Prostate gland (tissue), 2 donors: ENCODE results near the gene SEZ6L. TPM values are rescaled to one million over a fixed set of nuclear protein-coding genes. Genes with fewer than 3 reads are reported as not detected.

ENCODE experiments used
- DNase-seq: peaks from one replicate; pipeline ENCODE4 v3.0.0-alpha.2; 2019; ENCODE audit warnings: low spot score
- H3K27ac ChIP-seq, 2 donors: fragments of 200-600 bp; sonication (generic); 2 replicates each; pipeline ENCODE4 v1.5.1; 2017 to 2019
- H3K27me3 ChIP-seq: fragments of 200-600 bp; sonication (generic); replicated peaks from 2 replicates; pipeline ENCODE4 v1.5.1; 2019; ENCODE audit not compliant: insufficient read depth
- H3K36me3 ChIP-seq, 2 donors: fragments of 200-600 bp; sonication (generic); 1 replicate in 1 of 2; 2 replicates in 1 of 2; pipeline versions ENCODE4 v1.5.1 to v1.8.1; 2017 to 2019
- H3K4me1 ChIP-seq: fragments of 200-600 bp; sonication (generic); replicated peaks from 2 replicates; pipeline ENCODE4 v1.5.1; 2019
- H3K4me3 ChIP-seq, 2 donors: fragments of 200-600 bp; sonication (generic); 2 replicates each; pipeline ENCODE4 v1.5.1; 2017 to 2019
- H3K9me3 ChIP-seq: fragments of 200-600 bp; sonication (generic); 2 replicates; pipeline ENCODE4 v1.5.1; 2017
- CTCF ChIP-seq, 4 experiments: fragments of 200-600 bp in 2 of 4; fragments of 450-650 bp in 2 of 4; sonication (generic) in 2 of 4; IDR thresholded peaks; 1 replicate in 3 of 4; 2 replicates in 1 of 4; pipeline ENCODE4 v1.5.1; 2016 to 2019; ENCODE audit warnings: antibody characterized with exemption in 4 of 4, mild to moderate bottlenecking in 2 of 4, moderate library complexity in 2 of 4
- POLR2A ChIP-seq: fragments of 450-650 bp; IDR thresholded peaks from one replicate; pipeline ENCODE4 v1.6.1; 2016; ENCODE audit warnings: antibody characterized with exemption, mild to moderate bottlenecking
- POLR2AphosphoS5 ChIP-seq: sonication (generic); formaldehyde crosslinking; IDR thresholded peaks from one replicate; pipeline ENCODE4 v1.6.1; 2017; ENCODE audit warnings: antibody characterized with exemption
- WGBS: methylation state at CpG from one replicate; pipeline ENCODE4 v1.1.5; 2018; 5-methylcytosine and 5-hydroxymethylcytosine counted together
- intact Hi-C: fragments of 100-400 bp; cut with DNase I; formaldehyde crosslinking; loops from one replicate; pipeline ENCODE4 v1.14.2; 2022
- small RNA-seq, 2 donors: library from RNA; depleted of rRNA; stranded (forward); fragments of <200 nt; gene quantifications; one replicate each; pipeline ENCODE3, GENCODE V24; 2016
- total RNA-seq, 2 donors: library from RNA; depleted of rRNA; stranded (reverse); fragments of >200 nt; gene quantifications; one replicate each; pipeline ENCODE4 v1.1.0, GENCODE V29; 2016

SEZ6L gene
- total RNA-seq, 2 donors from 2014 or later: 0.45 to 0.64 TPM

DNA sequence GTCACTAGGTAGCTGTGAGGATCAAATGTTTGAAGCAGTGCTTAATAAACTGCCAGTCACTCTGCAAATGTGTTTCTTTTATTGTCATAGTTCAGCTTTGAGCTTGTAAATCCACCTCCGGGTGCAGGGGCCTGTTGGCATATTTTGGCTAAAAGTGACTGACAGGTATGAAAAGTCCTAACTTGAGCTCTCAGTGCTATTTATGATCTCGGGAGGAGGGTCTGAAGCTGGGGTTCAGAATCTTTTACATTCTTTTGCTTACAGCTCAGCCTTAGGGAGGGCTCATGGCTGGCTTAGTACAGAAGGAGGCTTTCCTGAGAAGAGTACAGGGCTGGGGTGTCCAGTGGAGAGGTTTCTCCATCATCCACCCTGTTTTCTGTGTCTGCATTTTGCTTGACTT, 261.3 kb downstream of the SEZ6L start:
- WGBS: 62% methylated on average over 2 of the region's 2 CpGs
- no peaks in the 10 kb centered on the region for H3K9me3 ChIP-seq
- H3K36me3 ChIP-seq: no peaks in the 10 kb centered on the region
- no peak for DNase-seq
- no peak overlapping the region for H3K27ac ChIP-seq
- H3K4me3 ChIP-seq: no peak overlapping the region
- H3K27me3 ChIP-seq: no peaks in the 10 kb centered on the region
- H3K4me1 ChIP-seq: no peaks in the 10 kb centered on the region
- intact Hi-C loops: no loop called here
- TF ChIP-seq POLR2A (no peak), CTCF (IDR thresholded peaks at IDR 0.05) (no peak), POLR2AphosphoS5 (no peak)

DNA sequence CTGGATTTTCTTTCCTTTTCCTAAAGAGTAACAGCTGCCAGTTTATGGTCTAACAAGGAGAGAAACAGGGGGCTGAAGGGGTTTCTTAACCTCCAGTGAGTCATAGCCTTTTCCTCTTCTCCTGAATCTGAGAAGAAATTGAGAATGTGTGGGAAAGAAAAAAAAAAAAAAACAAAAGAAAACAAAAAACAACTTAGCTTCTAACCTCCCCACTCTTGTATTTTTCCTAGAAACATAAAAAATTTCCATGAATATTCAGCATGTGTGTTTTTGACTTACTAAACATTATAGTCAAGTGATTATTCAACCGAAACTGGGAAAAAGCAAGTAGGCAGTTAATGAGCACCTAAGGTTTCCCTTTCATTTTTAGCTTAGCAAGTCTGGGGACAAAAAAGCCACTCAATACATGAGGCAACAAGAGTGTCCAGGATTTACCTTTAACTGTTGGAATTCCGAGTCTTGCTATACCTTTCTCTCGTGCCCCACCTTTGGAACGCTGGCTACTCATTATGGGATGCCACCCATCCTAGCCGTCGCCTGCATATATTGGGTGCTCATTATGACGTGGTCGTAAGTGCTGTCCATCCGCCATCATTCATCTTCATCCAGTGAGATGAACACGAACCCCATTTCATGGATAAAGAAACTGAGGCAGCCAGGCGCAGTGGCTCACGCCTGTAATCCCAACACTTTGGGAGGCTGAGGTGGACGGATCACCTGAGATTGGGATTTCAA, 262.2 kb downstream of the SEZ6L start:
- Histone ChIP-seq H3K4me1 (no peaks in the 10 kb centered on the region), H3K9me3 (no peaks in the 10 kb centered on the region), H3K27me3 (no peaks in the 10 kb centered on the region), H3K36me3 (no peaks in the 10 kb centered on the region), H3K4me3 (no peak overlapping the region), H3K27ac (no peak overlapping the region)
- no peak for DNase-seq
- TF ChIP-seq POLR2AphosphoS5 (no peak), POLR2A (no peak)
- intact Hi-C loops: no loop called here
- whole genome bisulfite sequencing: 93% methylated on average over 13 of the region's 13 CpGs

GRCh38 chr22:26432619-26433311, 263.5 kb downstream of the SEZ6L start:
- intact Hi-C loops: no loop called here
- WGBS: 91% methylated on average over 3 of the region's 3 CpGs
- H3K27me3 ChIP-seq: no peaks in the 10 kb centered on the region
- H3K4me1 ChIP-seq: peaks cover 10% of the 10 kb centered on the region
- DNase-seq: no peak
- H3K9me3 ChIP-seq: no peaks in the 10 kb centered on the region
- no peak overlapping the region for H3K27ac ChIP-seq
- H3K36me3 ChIP-seq: no peaks in the 10 kb centered on the region
- TF ChIP-seq POLR2A (no peak), CTCF (IDR thresholded peaks at IDR 0.05) (no peak), POLR2AphosphoS5 (no peak)
- H3K4me3 ChIP-seq: no peak overlapping the region

Small RNA genes within 50 kb of the gene (small RNA-seq; reads per million reads assigned to genes)
- gene RNA5SP495: 0 reads per million in 2 donors
